Mucosa of rectum (tissue), 2 donors: Measurements from ENCODE around the gene RNF220.

Experiments used
- H3K27ac ChIP-seq, 2 donors: one replicate each; pipeline ENCODE4 v1.7.0; 2013; ENCODE audit warnings: inconsistent platforms in 2 of 2, low read depth in 2 of 2, low read length in 2 of 2
- H3K27me3 ChIP-seq, 2 donors: one replicate each; pipeline ENCODE4 v1.7.0; 2013; ENCODE audit warnings: low read length in 2 of 2; ENCODE audit not compliant: control insufficient read depth in 2 of 2, insufficient read depth in 2 of 2
- H3K36me3 ChIP-seq, 2 donors: one replicate each; pipeline ENCODE4 v1.7.0; 2013; ENCODE audit warnings: low read length in 2 of 2; ENCODE audit not compliant: control insufficient read depth in 2 of 2, insufficient read depth in 2 of 2
- H3K4me1 ChIP-seq, 2 donors: one replicate each; pipeline ENCODE4 v1.7.0; 2013; ENCODE audit warnings: low read length in 2 of 2, mild to moderate bottlenecking in 1 of 2; ENCODE audit not compliant: control insufficient read depth in 2 of 2, insufficient read depth in 2 of 2
- H3K4me3 ChIP-seq, 2 donors: one replicate each; pipeline ENCODE4 v1.7.0; 2013; ENCODE audit warnings: low read length in 2 of 2
- H3K9ac ChIP-seq, 2 donors: one replicate each; pipeline ENCODE4 v1.7.0; 2013; ENCODE audit warnings: low read length in 2 of 2, low read depth in 1 of 2, mild to moderate bottlenecking in 1 of 2
- H3K9me3 ChIP-seq, 2 donors: one replicate each; pipeline ENCODE4 v1.7.0; 2013; ENCODE audit warnings: low read length in 2 of 2; ENCODE audit not compliant: control insufficient read depth in 2 of 2
- donor health status: healthy.
- donor health status: Normal muscosa, but diverticular disease.

RNF220 gene

GRCh38 chr1:44546403-44547053 lies 141.5 kb downstream of the RNF220 start:
- H3K9ac ChIP-seq, result no peak overlapping the region
- H3K4me1 ChIP-seq, result no peaks in the 10 kb centered on the region
- no peaks in the 10 kb centered on the region for H3K36me3 ChIP-seq
- H3K4me3 ChIP-seq, result no peak overlapping the region
- no peaks in the 10 kb centered on the region for H3K9me3 ChIP-seq
- no peak overlapping the region for H3K27ac ChIP-seq
- peaks cover 2 to 4% of the 10 kb centered on the region in 2 donors for H3K27me3 ChIP-seq

DNA sequence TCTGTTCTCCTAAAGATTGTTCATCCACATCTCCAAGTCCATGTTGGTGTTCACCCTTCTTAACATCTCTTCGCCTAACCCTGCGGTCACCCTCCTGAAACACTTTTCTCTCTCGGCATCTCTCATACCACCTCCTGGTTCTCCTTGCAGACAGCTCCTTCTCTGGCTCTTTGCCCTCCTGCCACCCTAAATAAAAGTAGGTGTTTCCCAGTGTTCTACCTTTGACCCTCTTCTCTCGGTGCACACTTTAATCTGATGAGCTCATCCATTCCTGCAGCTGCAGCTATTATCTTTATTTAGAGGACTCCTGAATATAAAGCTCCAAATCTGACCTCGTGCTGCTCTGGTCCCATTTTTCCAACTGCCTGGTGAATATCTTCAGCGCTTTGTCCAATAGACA lies 142.3 kb downstream of the RNF220 start:
- Histone ChIP-seq H3K9me3 (no peaks in the 10 kb centered on the region), H3K4me1 (no peaks in the 10 kb centered on the region), H3K9ac (no peak overlapping the region), H3K36me3 (no peaks in the 10 kb centered on the region), H3K27me3 (peaks cover 2 to 4% of the 10 kb centered on the region in 2 donors), H3K4me3 (no peak overlapping the region), H3K27ac (no peak overlapping the region)

DNA sequence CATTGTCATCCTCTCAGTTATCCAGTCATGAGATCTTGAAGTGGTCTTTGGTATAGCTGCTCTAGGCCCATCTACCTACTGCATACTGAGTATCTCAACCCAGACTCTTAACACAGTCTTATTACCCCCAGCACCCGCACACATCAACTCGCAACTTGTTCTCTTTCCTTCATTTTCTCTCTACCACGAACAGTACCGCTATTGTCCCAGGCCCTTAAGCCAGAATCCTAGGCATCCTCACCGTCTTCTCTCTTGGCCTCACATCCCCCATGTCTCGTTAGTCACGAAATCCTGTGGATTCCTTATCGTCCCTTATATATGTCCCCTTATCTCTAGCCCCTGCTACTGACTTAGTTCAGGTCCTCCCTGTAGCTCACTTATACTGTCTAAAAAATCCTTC lies 142.8 kb downstream of the RNF220 start:
- no peaks in the 10 kb centered on the region for H3K36me3 ChIP-seq
- H3K9ac ChIP-seq, result no peak overlapping the region
- H3K4me3 ChIP-seq, result no peak overlapping the region
- no peaks in the 10 kb centered on the region for H3K9me3 ChIP-seq
- no peak overlapping the region for H3K27ac ChIP-seq
- peaks cover 0 to under 1% of the 10 kb centered on the region in 2 donors for H3K4me1 ChIP-seq
- H3K27me3 ChIP-seq, result peaks cover 2 to 4% of the 10 kb centered on the region in 2 donors

GRCh38 chr1:44549510-44549909 lies 144.5 kb downstream of the RNF220 start:
- no peaks in the 10 kb centered on the region for H3K9me3 ChIP-seq
- H3K36me3 ChIP-seq, result no peaks in the 10 kb centered on the region
- H3K9ac ChIP-seq, result no peak overlapping the region
- H3K4me1 ChIP-seq, result peaks cover 0 to 5% of the 10 kb centered on the region in 2 donors
- H3K27me3 ChIP-seq, result peaks cover 2 to 4% of the 10 kb centered on the region in 2 donors
- H3K4me3 ChIP-seq, result no peak overlapping the region
- H3K27ac ChIP-seq, result no peak overlapping the region

DNA sequence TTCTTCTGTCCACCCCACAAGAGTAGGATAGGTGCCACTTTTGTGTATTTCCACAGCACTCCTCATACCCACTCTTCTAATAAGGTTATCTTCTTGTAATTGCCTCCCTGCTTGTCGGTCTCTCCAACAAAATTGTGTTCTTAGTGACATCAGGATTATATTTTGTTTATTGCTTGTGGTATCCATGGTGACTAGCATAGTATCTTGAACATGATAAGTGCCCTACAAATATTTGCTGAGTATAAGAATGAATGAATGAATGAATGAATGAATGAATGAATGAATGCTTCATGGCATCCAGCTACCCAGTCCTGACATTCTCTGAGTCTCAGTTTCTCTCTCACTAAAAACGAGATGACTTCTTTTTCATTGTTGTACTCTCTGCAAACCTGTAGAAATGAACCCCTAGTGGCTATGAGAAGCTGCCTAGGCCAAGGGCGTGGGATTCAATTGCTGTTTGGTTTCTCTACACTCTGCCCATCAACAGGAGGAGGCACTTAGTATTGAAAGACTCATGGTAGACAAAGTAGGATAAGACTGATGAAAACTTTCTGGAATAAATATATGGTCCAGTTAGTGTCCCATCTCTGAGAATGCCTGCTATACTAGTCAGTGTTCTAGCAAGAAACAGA lies 148.2 kb downstream of the RNF220 start:
- Histone ChIP-seq H3K4me3 (no peak overlapping the region), H3K36me3 (no peaks in the 10 kb centered on the region), H3K9me3 (no peaks in the 10 kb centered on the region), H3K9ac (no peak overlapping the region), H3K27ac (peak overlapping the region in 1 of 2 donors; percentile 58), H3K27me3 (peaks cover 0 to 2% of the 10 kb centered on the region in 2 donors), H3K4me1 (peaks cover 0 to 5% of the 10 kb centered on the region in 2 donors)

DNA sequence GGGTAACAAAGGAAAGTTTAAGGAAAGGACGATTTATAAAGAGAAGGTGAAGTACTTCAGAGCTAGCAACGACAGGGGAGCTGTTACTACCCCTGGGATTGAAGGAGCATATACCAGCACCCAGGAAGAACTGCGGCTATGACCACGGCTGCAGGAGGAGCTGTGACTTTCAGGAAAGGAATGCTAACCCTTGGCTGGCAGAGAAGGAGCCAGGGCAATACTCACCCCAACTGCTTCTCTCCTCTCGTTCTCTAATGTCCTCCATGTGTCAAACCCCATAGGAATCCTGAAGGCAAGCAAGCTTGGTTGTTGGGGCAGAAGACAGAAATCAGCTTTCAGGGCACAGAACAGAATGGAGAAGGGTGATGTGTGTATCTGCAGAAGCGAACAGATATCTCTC lies 148.7 kb downstream of the RNF220 start:
- Histone ChIP-seq H3K36me3 (no peaks in the 10 kb centered on the region), H3K9ac (no peak overlapping the region), H3K4me1 (peaks cover 0 to 5% of the 10 kb centered on the region in 2 donors), H3K27me3 (peaks cover 1 to 2% of the 10 kb centered on the region in 2 donors), H3K9me3 (no peaks in the 10 kb centered on the region), H3K27ac (no peak overlapping the region), H3K4me3 (no peak overlapping the region)

DNA sequence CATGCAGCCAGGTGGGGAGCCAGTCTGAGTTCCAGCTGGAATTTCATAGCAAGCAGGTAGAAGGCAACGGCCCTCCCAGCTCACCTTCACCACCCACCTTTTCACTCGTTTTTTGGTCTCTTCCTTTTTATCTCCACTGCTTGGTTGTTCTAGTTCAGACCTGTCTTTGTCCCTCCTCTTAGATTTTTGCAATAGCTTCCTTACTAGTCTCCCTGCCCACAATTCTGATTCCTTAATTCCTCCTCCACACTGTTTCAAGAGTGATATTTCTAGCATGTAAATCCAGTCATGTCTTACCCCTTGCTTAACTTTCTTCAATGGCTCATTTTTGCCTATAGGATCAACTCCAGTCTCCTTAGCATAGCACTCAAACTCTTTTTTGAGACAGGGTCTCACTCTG lies 149.7 kb downstream of the RNF220 start:
- no peaks in the 10 kb centered on the region for H3K9me3 ChIP-seq
- H3K27ac ChIP-seq, result no peak overlapping the region
- no peak overlapping the region for H3K4me3 ChIP-seq
- H3K4me1 ChIP-seq, result peaks cover 0 to 5% of the 10 kb centered on the region in 2 donors
- no peaks in the 10 kb centered on the region for H3K36me3 ChIP-seq
- H3K9ac ChIP-seq, result no peak overlapping the region
- H3K27me3 ChIP-seq, result peaks cover 2 to 6% of the 10 kb centered on the region in 2 donors

DNA sequence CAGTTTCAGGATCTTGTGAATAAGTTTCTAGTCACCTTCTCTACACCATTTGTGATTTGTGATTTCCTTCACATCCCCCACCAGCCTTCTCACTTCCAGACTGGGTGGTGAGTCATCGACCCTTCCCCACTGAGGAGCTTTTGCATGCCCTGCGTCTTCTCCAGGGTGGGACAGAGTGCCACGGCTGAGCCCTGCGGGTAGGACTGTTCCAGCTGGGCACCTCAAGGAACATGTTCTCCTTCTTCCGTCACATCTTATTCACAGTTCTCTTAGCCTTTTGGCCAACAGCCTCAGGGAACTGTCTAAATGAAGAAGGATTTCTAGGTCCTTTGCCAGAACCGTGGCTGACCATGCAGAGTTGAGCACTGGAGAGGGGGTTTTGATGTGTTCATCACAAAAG lies 152.7 kb downstream of the RNF220 start:
- Histone ChIP-seq H3K27ac (no peak overlapping the region), H3K4me3 (no peak overlapping the region), H3K9me3 (no peaks in the 10 kb centered on the region), H3K4me1 (peaks cover 0 to 5% of the 10 kb centered on the region in 2 donors), H3K9ac (no peak overlapping the region), H3K27me3 (peaks cover 2 to 6% of the 10 kb centered on the region in 2 donors), H3K36me3 (no peaks in the 10 kb centered on the region)

DNA sequence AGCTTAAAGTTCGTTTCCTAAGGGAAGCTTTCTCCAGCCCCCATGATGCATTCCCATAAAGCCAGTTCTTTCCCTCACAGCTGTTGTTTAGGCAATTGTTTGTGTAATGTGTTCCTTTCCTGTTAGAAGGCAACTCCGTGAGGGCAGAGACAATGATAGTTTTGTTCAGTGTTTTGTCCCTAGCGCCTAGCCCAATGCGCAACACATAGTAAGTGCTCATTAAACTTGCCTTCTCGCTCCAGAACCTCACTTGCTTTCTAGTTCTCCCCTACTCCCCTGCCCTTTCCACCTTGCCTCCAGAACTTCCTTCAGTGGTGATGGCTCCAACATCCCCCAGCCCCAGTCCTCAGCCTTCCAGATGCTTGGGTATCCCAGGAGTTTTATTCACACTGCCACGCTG lies 153.8 kb downstream of the RNF220 start:
- Histone ChIP-seq H3K9me3 (no peaks in the 10 kb centered on the region), H3K27ac (no peak overlapping the region), H3K36me3 (no peaks in the 10 kb centered on the region), H3K4me3 (no peak overlapping the region), H3K27me3 (peaks cover 2 to 6% of the 10 kb centered on the region in 2 donors), H3K4me1 (no peaks in the 10 kb centered on the region), H3K9ac (no peak overlapping the region)

- Histone ChIP-seq H3K27ac (no peak overlapping the region), H3K4me1 (no peaks in the 10 kb centered on the region), H3K9ac (no peak overlapping the region), H3K9me3 (no peaks in the 10 kb centered on the region), H3K27me3 (peaks cover 2 to 6% of the 10 kb centered on the region in 2 donors), H3K4me3 (no peak overlapping the region), H3K36me3 (no peaks in the 10 kb centered on the region)
These were observed 154.3 kb downstream of the RNF220 start for GRCh38 chr1:44559330-44559729.
